HG02870 (cell line): ENCODE measurements around the gene ASH1L.
"Not testable (repeated sequence)": the region's sequence is repeated elsewhere in the genome, so short reads cannot be mapped to it uniquely, and the experiment has no call there.

Experiments
- ATAC-seq: cut with Tn5 transposase; IDR thresholded peaks from one replicate; pipeline ENCODE4 v1.9.1; 2021; ENCODE audit warnings: mild to moderate bottlenecking, moderate library complexity; ENCODE audit not compliant: unreplicated experiment

The ASH1L gene

GRCh38 chr1:155499263-155499662 is 63.3 kb downstream of the ASH1L start:
- no peak for ATAC-seq

- ATAC-seq: not testable (repeated sequence)
Observed at GRCh38 chr1:155493595-155493994, 69.0 kb downstream of the ASH1L start.

GRCh38 chr1:155488419-155488818 is 74.2 kb downstream of the ASH1L start:
- not testable (repeated sequence) for ATAC-seq

- ATAC-seq: no peak
Observed at GRCh38 chr1:155487541-155487940, 75.1 kb downstream of the ASH1L start.

- not testable (repeated sequence) for ATAC-seq
Observed at GRCh38 chr1:155486952-155487351, 75.7 kb downstream of the ASH1L start.

- no peak for ATAC-seq
Observed at GRCh38 chr1:155485945-155486344, 76.7 kb downstream of the ASH1L start.

- no peak for ATAC-seq
Observed at GRCh38 chr1:155485222-155485621, 77.4 kb downstream of the ASH1L start.

GRCh38 chr1:155481741-155482241 is 80.8 kb downstream of the ASH1L start:
- no peak for ATAC-seq

- no peak for ATAC-seq
Observed at GRCh38 chr1:155479205-155479604, 83.4 kb downstream of the ASH1L start.

GRCh38 chr1:155478270-155478852 is 84.2 kb downstream of the ASH1L start:
- ATAC-seq: no peak

GRCh38 chr1:155474146-155474545 is 88.5 kb downstream of the ASH1L start:
- no peak for ATAC-seq

- no peak for ATAC-seq
Observed at GRCh38 chr1:155473151-155473821, 89.3 kb downstream of the ASH1L start.

GRCh38 chr1:155472491-155473083 is 90.0 kb downstream of the ASH1L start:
- ATAC-seq: no peak

- ATAC-seq: no peak
Observed at GRCh38 chr1:155471891-155472290, 90.7 kb downstream of the ASH1L start.

- ATAC-seq: no peak
Observed at GRCh38 chr1:155471026-155471425, 91.6 kb downstream of the ASH1L start.

- no peak for ATAC-seq
Observed at GRCh38 chr1:155466996-155467395, 95.6 kb downstream of the ASH1L start.

- ATAC-seq: no peak
Observed at GRCh38 chr1:155466617-155466972, 96.0 kb downstream of the ASH1L start.

GRCh38 chr1:155463865-155464650 is 98.5 kb downstream of the ASH1L start:
- ATAC-seq: no peak

GRCh38 chr1:155458111-155458510 is 104.5 kb downstream of the ASH1L start:
- ATAC-seq: no peak

- no peak for ATAC-seq
Observed at GRCh38 chr1:155457266-155457665, 105.3 kb downstream of the ASH1L start.

- ATAC-seq: no peak
Observed at GRCh38 chr1:155455588-155456195, 106.9 kb downstream of the ASH1L start.
